ENCODE results near the gene PLXNA3. TPM values are rescaled to one million over a fixed set of nuclear protein-coding genes. Genes with fewer than 3 reads are reported as not detected.

The PLXNA3 gene
- polyA plus RNA-seq, 3 donors = 0.02 to 10.9 TPM; not detected in 1

DNA sequence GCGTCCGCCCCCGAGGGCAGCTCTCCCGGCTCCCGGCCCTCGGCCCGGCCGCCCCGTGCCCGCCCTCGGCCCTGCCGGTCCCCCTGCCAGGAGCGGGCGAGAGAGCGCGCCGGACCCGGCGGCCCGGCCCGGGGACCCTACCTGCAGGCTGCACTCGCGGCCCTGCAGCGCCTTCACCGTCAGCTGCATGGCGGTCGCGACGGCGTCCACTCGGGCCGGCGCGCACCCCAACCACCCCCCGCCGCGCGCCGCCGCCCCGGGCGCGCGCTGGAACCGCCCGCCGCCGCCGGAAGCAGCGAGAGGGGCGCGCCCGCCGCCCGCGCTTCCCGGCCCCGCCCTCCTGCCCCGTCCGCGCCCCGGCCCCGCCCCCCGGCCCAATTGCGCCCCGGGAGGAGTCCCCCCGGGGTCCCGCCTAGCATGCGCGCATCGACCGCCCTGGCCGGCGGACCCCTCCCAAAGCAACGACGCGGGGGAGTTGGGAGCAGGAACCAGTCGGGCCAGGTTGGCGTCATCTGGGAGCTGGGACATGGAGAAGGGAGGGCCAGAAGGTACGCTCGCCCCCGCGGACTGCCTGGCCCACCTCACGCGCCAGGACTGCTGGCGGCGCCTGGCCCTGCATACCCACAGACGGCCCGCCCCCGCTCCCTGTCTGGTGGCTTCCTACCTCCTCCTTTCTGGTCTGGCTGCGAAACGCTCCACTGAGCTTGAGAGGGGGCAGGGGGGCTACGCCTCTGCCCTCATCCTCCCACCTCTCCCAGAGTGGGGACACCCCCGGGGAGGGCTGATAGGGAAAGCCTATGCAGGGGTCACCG lies 28.5 kb downstream of the PLXNA3 start, which contains the start of gene UBL4A:
UBL4A (minus strand) TSS at position 220 of the 812 bp plus-strand sequence; CDS start at position 189, 31 bp downstream.
- Histone ChIP-seq H2AFZ (ENCODE audit: insufficient read depth, low read depth, low read length, poor library complexity, severe bottlenecking) (peak within 1 kb of the TSS; percentile 46), H3K4me1 (ENCODE audit: control insufficient read depth in 1 of 2, insufficient read depth in 2 of 2, low read length in 2 of 2) (peaks cover 41 to 56% of the 10 kb centered on the region in 2 donors), H3K4me2 (replicated peaks; ENCODE audit: extremely low read depth, low read length, poor library complexity, severe bottlenecking) (peak within 1 kb of the TSS; percentile 77), H3K36me3 (replicated peaks in 1 of 2; ENCODE audit: control insufficient read depth in 1 of 2, insufficient read depth in 2 of 2, low read length in 2 of 2) (peaks cover 0 to 3% of the 10 kb centered on the region in 2 donors), H3K27me3 (ENCODE audit: control insufficient read depth in 2 of 2, insufficient read depth in 2 of 2, low read length in 2 of 2) (no peaks in the 10 kb centered on the region), H3K79me2 (ENCODE audit: insufficient read depth, low read length) (peaks cover 20% of the 10 kb centered on the region), H3K27ac (ENCODE audit: low read depth in 1 of 2, low read length in 2 of 2) (peak within 1 kb of the TSS in 1 of 2 donors; percentile 66), H3K9me3 (replicated peaks in 1 of 2; ENCODE audit: control insufficient read depth in 1 of 2, insufficient read depth in 1 of 2, low read length in 2 of 2) (no peaks in the 10 kb centered on the region), H4K20me1 (ENCODE audit: insufficient read depth, low read length) (no peaks in the 10 kb centered on the region), H3K9ac (ENCODE audit: insufficient read depth, low read length, poor library complexity, severe bottlenecking) (peak within 1 kb of the TSS; percentile 64), H3K4me3 (replicated peaks in 1 of 3; ENCODE audit: low read depth in 2 of 3, low read length in 3 of 3) (peak within 1 kb of the TSS; percentile 47 to 74 (median 53))
- Mint-ChIP-seq H3K36me3 (peaks cover 12 to 18% of the 10 kb centered on the region in 2 donors), H3K9me3 (peaks cover 0 to 33% (median 15%) of the 10 kb centered on the region in 7 donors), H3K27me3 (ENCODE audit: low read depth in 3 of 3) (peaks cover 0 to 8% (median 3%) of the 10 kb centered on the region in 3 donors), H3K4me1 (peaks cover 32% of the 10 kb centered on the region), H3K27ac (peak within 1 kb of the TSS; percentile 20 to 82 (median 54)), H3K4me3 (peak within 1 kb of the TSS; percentile 65 to 76)
- peak; percentile 17 to 27 (median 20) for DNase-seq
- intact Hi-C loops (cut with micrococcal nuclease) = no loop called here
- no peak for TF ChIP-seq CTCF (IDR thresholded peaks at IDR 0.05)
- WGBS (ENCODE audit: insufficient coverage) = under 1% methylated on average over 30 of the region's 95 CpGs

- H3K27me3 ChIP-seq (ENCODE audit: control insufficient read depth in 2 of 2, insufficient read depth in 2 of 2, low read length in 2 of 2) = no peaks in the 10 kb centered on the region
- 97% methylated on average over 11 of the region's 28 CpGs for WGBS (ENCODE audit: insufficient coverage)
- intact Hi-C loops (cut with micrococcal nuclease) = no loop called here
- no peak overlapping the region for H3K4me3 ChIP-seq (replicated peaks in 1 of 3; ENCODE audit: low read depth in 2 of 3, low read length in 3 of 3)
- Mint-ChIP-seq H3K4me3 (no peak overlapping the region), H3K9me3 (peaks cover 0 to 33% (median 15%) of the 10 kb centered on the region in 7 donors), H3K27me3 (ENCODE audit: low read depth in 3 of 3) (peaks cover 0 to 8% (median 0%) of the 10 kb centered on the region in 3 donors), H3K36me3 (peaks cover 12 to 18% of the 10 kb centered on the region in 2 donors), H3K4me1 (peaks cover 32% of the 10 kb centered on the region), H3K27ac (peak overlapping the region in 3 of 7 donors; percentile 11 to 82 (median 48))
- H3K27ac ChIP-seq (ENCODE audit: low read depth in 1 of 2, low read length in 2 of 2) = no peak overlapping the region
- no peak overlapping the region for H3K4me2 ChIP-seq (replicated peaks; ENCODE audit: extremely low read depth, low read length, poor library complexity, severe bottlenecking)
- peaks cover 0 to 3% of the 10 kb centered on the region in 2 donors for H3K36me3 ChIP-seq (replicated peaks in 1 of 2; ENCODE audit: control insufficient read depth in 1 of 2, insufficient read depth in 2 of 2, low read length in 2 of 2)
- H3K4me1 ChIP-seq (ENCODE audit: control insufficient read depth in 1 of 2, insufficient read depth in 2 of 2, low read length in 2 of 2) = peaks cover 41 to 56% of the 10 kb centered on the region in 2 donors
- H2AFZ ChIP-seq (ENCODE audit: insufficient read depth, low read depth, low read length, poor library complexity, severe bottlenecking) = no peak overlapping the region
- no peaks in the 10 kb centered on the region for H3K9me3 ChIP-seq (replicated peaks in 1 of 2; ENCODE audit: control insufficient read depth in 1 of 2, insufficient read depth in 1 of 2, low read length in 2 of 2)
- no peak for TF ChIP-seq CTCF (IDR thresholded peaks at IDR 0.05)
- H3K9ac ChIP-seq (ENCODE audit: insufficient read depth, low read length, poor library complexity, severe bottlenecking) = no peak overlapping the region
- H3K79me2 ChIP-seq (ENCODE audit: insufficient read depth, low read length) = peaks cover 20% of the 10 kb centered on the region
- H4K20me1 ChIP-seq (ENCODE audit: insufficient read depth, low read length) = no peaks in the 10 kb centered on the region
- no peak for DNase-seq
Observed at GRCh38 chrX:154487518-154488290, 29.6 kb downstream of the PLXNA3 start.

All from CD14-positive monocyte (primary cell).